Measurements from ENCODE around the gene ERF. TPM values are rescaled to one million over a fixed set of nuclear protein-coding genes. Genes with fewer than 3 reads are reported as not detected.

ERF gene
- total RNA-seq, 1 donor from 2014 or later, result 11.6 TPM

DNA sequence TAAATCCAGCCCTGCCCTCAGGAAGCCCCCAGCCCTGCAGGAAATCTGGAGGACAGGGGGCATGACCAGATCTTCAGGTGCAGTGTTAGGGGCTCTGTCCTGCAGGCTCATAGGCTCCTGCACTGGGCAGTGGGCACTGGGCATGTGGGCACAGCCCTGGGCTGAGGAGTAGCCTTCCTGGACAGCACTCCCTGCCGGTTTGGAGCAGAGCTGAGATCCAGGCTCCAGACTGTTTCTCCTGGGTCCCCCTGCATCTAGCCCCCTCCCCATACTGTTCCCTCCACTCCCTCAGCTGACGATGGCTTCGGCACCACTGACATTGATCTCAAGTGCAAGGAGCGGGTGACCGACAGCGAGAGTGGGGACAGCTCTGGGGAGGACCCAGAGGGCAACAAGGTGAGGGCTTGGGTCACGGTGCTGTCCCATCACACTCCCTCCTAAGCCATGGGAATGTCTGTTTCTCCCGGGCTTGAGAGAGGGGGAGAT lies 34.7 kb upstream of the ERF start:
- Histone ChIP-seq H3K4me3 (ENCODE audit: low read depth, low read length) (no peak overlapping the region), H3K27me3 (ENCODE audit: control insufficient read depth, insufficient read depth, low read length) (no peaks in the 10 kb centered on the region), H3K36me3 (ENCODE audit: control insufficient read depth, insufficient read depth, low read length) (peaks cover 64% of the 10 kb centered on the region)
- TF ChIP-seq, protein P1, sequence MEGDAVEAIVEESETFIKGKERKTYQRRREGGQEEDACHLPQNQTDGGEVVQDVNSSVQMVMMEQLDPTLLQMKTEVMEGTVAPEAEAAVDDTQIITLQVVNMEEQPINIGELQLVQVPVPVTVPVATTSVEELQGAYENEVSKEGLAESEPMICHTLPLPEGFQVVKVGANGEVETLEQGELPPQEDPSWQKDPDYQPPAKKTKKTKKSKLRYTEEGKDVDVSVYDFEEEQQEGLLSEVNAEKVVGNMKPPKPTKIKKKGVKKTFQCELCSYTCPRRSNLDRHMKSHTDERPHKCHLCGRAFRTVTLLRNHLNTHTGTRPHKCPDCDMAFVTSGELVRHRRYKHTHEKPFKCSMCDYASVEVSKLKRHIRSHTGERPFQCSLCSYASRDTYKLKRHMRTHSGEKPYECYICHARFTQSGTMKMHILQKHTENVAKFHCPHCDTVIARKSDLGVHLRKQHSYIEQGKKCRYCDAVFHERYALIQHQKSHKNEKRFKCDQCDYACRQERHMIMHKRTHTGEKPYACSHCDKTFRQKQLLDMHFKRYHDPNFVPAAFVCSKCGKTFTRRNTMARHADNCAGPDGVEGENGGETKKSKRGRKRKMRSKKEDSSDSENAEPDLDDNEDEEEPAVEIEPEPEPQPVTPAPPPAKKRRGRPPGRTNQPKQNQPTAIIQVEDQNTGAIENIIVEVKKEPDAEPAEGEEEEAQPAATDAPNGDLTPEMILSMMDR (IDR thresholded peaks at IDR 0.05; ENCODE audit: insufficient read depth, low read length, severe bottlenecking), result no peak
- no peak for DNase-seq (ENCODE audit: low read depth)
- no peak for FAIRE-seq

DNA sequence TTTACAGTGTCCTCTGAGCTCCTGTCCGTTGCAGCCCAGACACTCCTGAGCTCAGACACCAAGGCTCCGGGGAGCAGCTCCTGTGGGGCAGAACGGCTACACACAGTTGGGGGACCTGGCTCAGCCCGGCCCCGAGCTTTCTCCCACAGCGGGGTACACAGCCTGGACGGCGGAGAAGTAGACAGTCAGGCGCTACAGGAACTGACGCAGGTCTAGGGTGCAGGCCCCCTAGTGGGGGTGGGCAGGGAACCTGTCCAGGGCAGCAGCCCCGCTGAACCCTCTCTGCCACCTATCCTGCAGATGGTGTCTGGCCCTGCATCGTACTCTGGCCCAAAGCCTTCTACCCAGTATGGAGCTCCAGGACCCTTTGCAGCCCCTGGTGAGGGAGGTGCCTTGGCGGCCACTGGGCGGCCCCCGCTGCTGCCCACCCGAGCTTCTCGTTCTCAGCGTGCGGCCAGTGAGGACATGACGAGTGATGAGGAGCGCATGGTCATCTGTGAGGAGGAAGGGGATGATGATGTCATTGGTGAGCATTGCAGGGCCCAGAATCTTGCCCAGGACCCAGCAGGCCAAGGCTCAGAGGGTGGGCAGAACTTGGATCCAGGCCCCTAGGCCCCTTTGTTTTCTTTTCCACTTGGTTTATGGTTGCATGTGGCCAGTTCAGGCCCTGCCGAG lies 34.1 kb upstream of the ERF start:
- Histone ChIP-seq H3K4me3 (ENCODE audit: low read depth, low read length) (no peak overlapping the region), H3K36me3 (ENCODE audit: control insufficient read depth, insufficient read depth, low read length) (peaks cover 59% of the 10 kb centered on the region), H3K27me3 (ENCODE audit: control insufficient read depth, insufficient read depth, low read length) (no peaks in the 10 kb centered on the region)
- FAIRE-seq (no peak), DNase-seq (ENCODE audit: low read depth) (no peak)
- TF ChIP-seq, protein P1 (IDR thresholded peaks at IDR 0.05; ENCODE audit: insufficient read depth, low read length, severe bottlenecking), result no peak

DNA sequence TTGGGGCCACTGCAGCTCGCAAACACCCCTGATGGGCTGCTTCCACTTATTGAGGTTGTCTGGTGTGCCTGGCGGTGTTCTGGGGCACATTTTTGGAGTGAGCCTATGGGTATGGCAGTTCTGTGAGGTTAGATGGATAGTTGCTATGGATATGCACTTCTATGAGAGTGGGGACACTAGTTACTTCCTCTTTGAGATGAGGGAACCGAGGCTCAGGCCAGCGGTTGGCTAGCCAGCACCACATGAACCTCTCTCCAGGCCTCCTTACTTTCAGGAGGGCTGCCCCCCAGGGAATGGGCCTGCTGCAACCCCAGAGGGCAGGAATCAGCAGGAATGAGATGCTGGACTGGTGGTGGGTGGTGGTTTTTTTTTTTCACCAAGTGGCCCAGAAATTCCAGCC lies 33.5 kb upstream of the ERF start:
- Histone ChIP-seq H3K4me3 (ENCODE audit: low read depth, low read length) (no peak overlapping the region), H3K36me3 (ENCODE audit: control insufficient read depth, insufficient read depth, low read length) (peaks cover 54% of the 10 kb centered on the region), H3K27me3 (ENCODE audit: control insufficient read depth, insufficient read depth, low read length) (no peaks in the 10 kb centered on the region)
- DNase-seq (ENCODE audit: low read depth) (no peak), FAIRE-seq (no peak)
- TF ChIP-seq, protein P1 (IDR thresholded peaks at IDR 0.05; ENCODE audit: insufficient read depth, low read length, severe bottlenecking), result no peak

DNA sequence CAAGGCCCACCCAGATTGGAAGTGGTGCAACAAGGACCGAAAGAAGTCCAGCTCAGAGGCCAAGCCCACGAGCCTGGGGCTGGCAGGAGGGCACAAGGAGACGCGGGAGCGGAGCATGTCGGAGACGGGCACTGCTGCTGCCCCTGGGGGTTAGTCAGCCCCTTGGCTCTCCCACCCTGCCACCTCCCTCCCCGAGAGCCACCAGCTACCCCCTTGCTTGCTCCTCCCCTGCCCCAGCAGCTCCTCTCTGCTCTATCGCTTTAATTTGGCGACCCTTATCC lies 32.8 kb upstream of the ERF start:
- TF ChIP-seq, protein P1 (IDR thresholded peaks at IDR 0.05; ENCODE audit: insufficient read depth, low read length, severe bottlenecking), result no peak
- DNase-seq (ENCODE audit: low read depth) (no peak), FAIRE-seq (no peak)
- no peak overlapping the region for H3K4me3 ChIP-seq (ENCODE audit: low read depth, low read length)
- peaks cover 49% of the 10 kb centered on the region for H3K36me3 ChIP-seq (ENCODE audit: control insufficient read depth, insufficient read depth, low read length)
- H3K27me3 ChIP-seq (ENCODE audit: control insufficient read depth, insufficient read depth, low read length), result no peaks in the 10 kb centered on the region

DNA sequence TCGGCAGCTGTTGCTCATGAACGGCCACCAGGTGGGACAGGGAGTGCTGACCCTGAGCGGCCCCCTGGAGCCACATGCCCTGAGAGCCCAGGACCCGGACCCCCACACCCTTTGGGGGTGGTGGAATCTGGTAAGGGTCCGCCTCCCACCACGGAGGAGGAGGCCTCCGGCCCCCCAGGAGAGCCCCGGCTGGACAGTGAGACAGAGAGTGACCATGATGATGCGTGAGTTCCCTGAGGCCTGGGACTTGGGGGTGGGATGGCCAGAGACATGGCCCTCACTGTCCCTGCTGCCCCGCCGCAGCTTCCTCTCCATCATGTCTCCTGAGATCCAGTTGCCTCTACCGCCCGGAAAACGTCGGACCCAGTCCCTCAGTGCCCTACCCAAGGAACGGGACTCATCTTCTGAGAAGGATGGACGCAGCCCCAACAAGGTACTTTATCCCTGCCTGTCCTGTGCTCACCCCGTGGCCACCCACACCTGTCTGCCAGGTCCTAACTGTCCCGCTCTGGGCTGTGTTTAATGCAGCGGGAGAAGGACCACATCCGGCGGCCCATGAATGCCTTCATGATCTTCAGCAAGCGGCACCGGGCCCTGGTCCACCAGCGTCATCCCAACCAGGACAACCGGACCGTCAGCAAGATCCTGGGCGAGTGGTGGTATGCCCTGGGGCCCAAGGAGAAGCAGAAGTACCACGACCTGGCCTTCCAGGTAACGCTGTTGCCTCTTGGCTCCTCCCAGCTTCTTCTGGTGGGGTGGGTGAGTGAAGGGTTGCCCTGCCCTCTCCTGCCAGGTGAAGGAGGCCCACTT lies 32.3 kb upstream of the ERF start:
- peaks cover 46% of the 10 kb centered on the region for H3K36me3 ChIP-seq (ENCODE audit: control insufficient read depth, insufficient read depth, low read length)
- TF ChIP-seq, protein P1 (IDR thresholded peaks at IDR 0.05; ENCODE audit: insufficient read depth, low read length, severe bottlenecking), result no peak
- H3K4me3 ChIP-seq (ENCODE audit: low read depth, low read length), result no peak overlapping the region
- DNase-seq (ENCODE audit: low read depth), result no peak
- no peaks in the 10 kb centered on the region for H3K27me3 ChIP-seq (ENCODE audit: control insufficient read depth, insufficient read depth, low read length)
- FAIRE-seq, result no peak

Data from bronchial epithelial cell (primary cell).